Measurements from ENCODE around the gene CNDP2. TPM values are rescaled to one million over a fixed set of nuclear protein-coding genes. Genes with fewer than 3 reads are reported as not detected.
"Not testable (repeated sequence)": the region's sequence is repeated elsewhere in the genome, so short reads cannot be mapped to it uniquely, and the experiment has no call there.

Gene CNDP2
- total RNA-seq, 1 experiment from 2014 or later, result 310 TPM

- no peaks in the 10 kb centered on the region for H3K9me3 ChIP-seq (ENCODE audit: control insufficient read depth, insufficient read depth, low read depth, low read length)
- in situ Hi-C loops (cut with HindIII; ENCODE audit: low pct_unique_long_range_greater_than_20kb, low sequenced_read_pairs) (no loop called here), intact Hi-C loops (cut with micrococcal nuclease; ENCODE audit: unreplicated experiment) (no loop called here)
- POLR2A ChIA-PET, result no interaction called here
- H3K27me3 ChIP-seq (ENCODE audit: control insufficient read depth, insufficient read depth, low read length), result no peaks in the 10 kb centered on the region; the same call in 1 of the 2 replicates
- ATAC-seq, result peak; percentile 19; the same call in 1 of the 2 replicates
- H3K36me3 ChIP-seq (ENCODE audit: control insufficient read depth, insufficient read depth, low read length), result no peaks in the 10 kb centered on the region
- H3K4me3 ChIP-seq (ENCODE audit: low read depth in 2 of 2, low read length in 2 of 2), result no peak overlapping the region
- no peak overlapping the region for H3K27ac ChIP-seq (ENCODE audit: low read length)
- H3K4me1 ChIP-seq (ENCODE audit: control insufficient read depth, insufficient read depth, low read length), result no peaks in the 10 kb centered on the region
- CTCF ChIA-PET, result interaction anchor here (0.5 to 1.3 kb wide), 2 partner anchors 29 to 114 kb away, joined by 3 to 4 read pairs; no protein-coding TSS in a partner anchor
- BruUV-seq (replicated peaks), result no TSS peak
- DNase-seq (ENCODE audit: low read depth, low spot score), result no peak
- TF ChIP-seq REST (IDR thresholded peaks at IDR 0.05; ENCODE audit: insufficient read depth in 1 of 2, low read depth in 2 of 2, low read length in 1 of 2) (no peak), SIN3A (IDR thresholded peaks at IDR 0.05; ENCODE audit: borderline replicate concordance, insufficient read depth, low read depth, low read length) (no peak), POLR2AphosphoS5 (IDR thresholded peaks at IDR 0.05; ENCODE audit: low read depth, low read length) (no peak), TCF7L2 (IDR thresholded peaks at IDR 0.05; ENCODE audit: low read depth, low read length) (no peak), CTCF (IDR thresholded peaks at IDR 0.05) (no peak)
Observed at GRCh38 chr18:74522635-74523548, 26.7 kb downstream of the CNDP2 start.

GRCh38 chr18:74524097-74524496 is 27.9 kb downstream of the CNDP2 start:
- no peaks in the 10 kb centered on the region for H3K9me3 ChIP-seq (ENCODE audit: control insufficient read depth, insufficient read depth, low read depth, low read length)
- no peaks in the 10 kb centered on the region; the same call in 1 of the 2 replicates for H3K27me3 ChIP-seq (ENCODE audit: control insufficient read depth, insufficient read depth, low read length)
- ChIA-PET POLR2A (no interaction called here), CTCF (no interaction called here)
- no TSS peak for BruUV-seq (replicated peaks)
- H3K4me1 ChIP-seq (ENCODE audit: control insufficient read depth, insufficient read depth, low read length), result no peaks in the 10 kb centered on the region
- in situ Hi-C loops (cut with HindIII; ENCODE audit: low pct_unique_long_range_greater_than_20kb, low sequenced_read_pairs), result no loop called here
- intact Hi-C loops (cut with micrococcal nuclease; ENCODE audit: unreplicated experiment), result no loop called here
- no peak overlapping the region for H3K27ac ChIP-seq (ENCODE audit: low read length)
- TF ChIP-seq TCF7L2 (IDR thresholded peaks at IDR 0.05; ENCODE audit: low read depth, low read length) (no peak), POLR2AphosphoS5 (IDR thresholded peaks at IDR 0.05; ENCODE audit: low read depth, low read length) (no peak), CTCF (IDR thresholded peaks at IDR 0.05) (no peak), REST (IDR thresholded peaks at IDR 0.05; ENCODE audit: insufficient read depth in 1 of 2, low read depth in 2 of 2, low read length in 1 of 2) (no peak), SIN3A (IDR thresholded peaks at IDR 0.05; ENCODE audit: borderline replicate concordance, insufficient read depth, low read depth, low read length) (no peak)
- DNase-seq (ENCODE audit: low read depth, low spot score), result no peak
- ATAC-seq, result no peak
- H3K36me3 ChIP-seq (ENCODE audit: control insufficient read depth, insufficient read depth, low read length), result no peaks in the 10 kb centered on the region
- no peak overlapping the region for H3K4me3 ChIP-seq (ENCODE audit: low read depth in 2 of 2, low read length in 2 of 2)

- CTCF ChIA-PET; BruUV-seq (replicated peaks); ATAC-seq: not testable (repeated sequence)
Observed at GRCh38 chr18:74524915-74525314, 28.8 kb downstream of the CNDP2 start.

More at GRCh38 chr18:74524915-74525314, 28.8 kb downstream of the CNDP2 start:
- POLR2A ChIA-PET, result interaction anchor here (0.7 kb wide), 1 partner anchor 27 kb away, joined by 7 read pairs; no protein-coding TSS in a partner anchor
- H3K36me3 ChIP-seq (ENCODE audit: control insufficient read depth, insufficient read depth, low read length); H3K27me3 ChIP-seq (ENCODE audit: control insufficient read depth, insufficient read depth, low read length); intact Hi-C loops (cut with micrococcal nuclease; ENCODE audit: unreplicated experiment); in situ Hi-C loops (cut with HindIII; ENCODE audit: low pct_unique_long_range_greater_than_20kb, low sequenced_read_pairs); H3K9me3 ChIP-seq (ENCODE audit: control insufficient read depth, insufficient read depth, low read depth, low read length); H3K4me1 ChIP-seq (ENCODE audit: control insufficient read depth, insufficient read depth, low read length); DNase-seq (ENCODE audit: low read depth, low spot score); H3K27ac ChIP-seq (ENCODE audit: low read length); H3K4me3 ChIP-seq (ENCODE audit: low read depth in 2 of 2, low read length in 2 of 2): not testable (repeated sequence)

Data from Panc1 (cell line).